ENCODE results near the gene PLEKHD1. TPM values are rescaled to one million over a fixed set of nuclear protein-coding genes. Genes with fewer than 3 reads are reported as not detected.

PLEKHD1 gene
- total and polyA plus RNA-seq, 9 of the 15 experiments (the other 6 are each of a cell fraction or from before 2014, with no cell fraction given): not detected

- TF ChIP-seq ZNF12 (CRISPR knock-in tag; IDR thresholded peaks at IDR 0.05) (no peak), KDM1A (IDR thresholded peaks at IDR 0.05) (no peak), SMAD3 (CRISPR knock-in tag; conservative IDR thresholded peaks at IDR 0.05) (no peak), ZFP36 (IDR thresholded peaks at IDR 0.05; ENCODE audit: low read depth, low read length, partially characterized antibody) (no peak)
These were observed 34.0 kb downstream of the PLEKHD1 start (continued) for GRCh38 chr14:69518289-69519101.

DNA sequence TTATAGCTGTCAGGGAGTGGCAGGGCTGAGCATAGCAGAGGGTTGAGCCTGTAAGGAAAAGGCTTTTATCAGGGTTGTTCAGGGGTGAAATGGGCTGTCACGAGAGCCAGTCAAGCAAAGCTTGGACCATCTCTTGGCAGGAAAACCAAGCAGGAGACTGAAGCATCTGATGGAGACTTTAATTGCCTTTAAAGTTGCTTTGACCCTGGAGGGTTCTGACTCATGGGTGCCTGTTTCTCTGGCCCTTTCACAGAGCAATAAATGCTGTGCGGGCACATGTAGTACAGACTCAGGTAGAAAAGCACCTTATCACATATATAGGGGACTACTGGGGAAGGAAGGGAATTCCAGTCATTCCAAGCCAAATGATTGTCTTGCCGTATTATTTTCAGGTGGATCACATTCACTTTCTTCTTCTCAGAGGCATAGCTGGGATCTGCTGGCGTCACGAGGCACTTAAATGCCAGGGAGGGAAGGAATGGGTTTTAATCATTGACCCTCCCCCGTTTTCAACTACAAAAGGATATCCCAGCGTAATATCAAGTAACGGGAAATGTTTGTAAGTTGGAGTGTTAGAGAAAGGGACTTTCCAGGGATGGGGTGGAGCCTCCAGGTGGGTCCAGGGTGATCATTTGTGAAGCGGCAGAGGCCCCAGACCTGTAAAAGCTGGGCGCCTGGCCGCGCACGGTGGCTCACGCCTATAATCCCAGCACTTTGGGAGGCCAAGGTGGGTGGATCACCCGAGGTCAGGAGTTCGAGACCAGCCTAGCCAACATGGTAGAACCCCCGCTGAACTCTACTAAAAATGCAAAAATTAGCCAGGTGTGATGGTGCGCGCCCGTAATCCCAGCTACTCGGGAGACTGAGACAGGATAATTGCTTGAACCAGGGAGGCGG is 34.9 kb downstream of the PLEKHD1 start:
- intact Hi-C loops (cut with micrococcal nuclease): no loop called here

More for the DNA sequence above, 34.9 kb downstream of the PLEKHD1 start:
- Histone ChIP-seq H3K9ac (ENCODE audit: insufficient read depth in 1 of 2, low read depth in 2 of 2, low read length in 2 of 2) (no peak overlapping the region), H3K27ac (ENCODE audit: extremely low read depth, low read depth, low read length) (no peak overlapping the region), H4K20me1 (replicated peaks; ENCODE audit: control insufficient read depth, insufficient read depth, low read length) (no peaks in the 10 kb centered on the region), H3K4me2 (ENCODE audit: insufficient read depth, low read length) (no peak overlapping the region), H3K79me2 (ENCODE audit: control insufficient read depth, insufficient read depth, low read length) (no peaks in the 10 kb centered on the region), H3K27me3 (ENCODE audit: control insufficient read depth in 2 of 2, insufficient read depth in 2 of 2, low read length in 2 of 2) (peaks cover 3 to 7% of the 10 kb centered on the region in 2 experiments; a peak in 3 of 5 replicates), H3K4me1 (replicated peaks in 1 of 2; ENCODE audit: control insufficient read depth in 2 of 2, insufficient read depth in 2 of 2, low read length in 2 of 2) (no peaks in the 10 kb centered on the region), H3K9me1 (ENCODE audit: control insufficient read depth, insufficient read depth, low read length) (no peaks in the 10 kb centered on the region), H3K9me3 (replicated peaks; ENCODE audit: control insufficient read depth, insufficient read depth, low read depth, low read length) (no peaks in the 10 kb centered on the region), H3K4me3 (no peak overlapping the region), H3K36me3 (ENCODE audit: control insufficient read depth, insufficient read depth, low read length) (no peaks in the 10 kb centered on the region), H2AFZ (ENCODE audit: low read depth, low read length) (no peak overlapping the region)
- 2% methylated on average over 14 of the region's 22 CpGs for WGBS (ENCODE audit: insufficient coverage, low coverage, missing lambda C conversion rate)
- no peak for DNase-seq (ENCODE audit: extremely low read depth in 1 of 4, low spot score in 3 of 4)
- no peak for ATAC-seq
- no TSS peak for BruUV-seq (replicated peaks)
- ChIA-PET CTCF (ENCODE audit: low intra/inter-chr PET ratio) (no interaction called here), POLR2A (interaction anchor here (0.6 kb wide), 1 partner anchor 10 kb away, joined by 3 read pairs; no protein-coding TSS in a partner anchor)
- TF ChIP-seq ETS2 (tag; IDR thresholded peaks at IDR 0.05; ENCODE audit: borderline replicate concordance, poor library complexity, severe bottlenecking) (no peak), ZNF584 (CRISPR knock-in tag; IDR thresholded peaks at IDR 0.05; ENCODE audit: low read depth) (no peak), TSHZ1 (CRISPR knock-in tag; IDR thresholded peaks at IDR 0.05) (no peak), NR3C1 (CRISPR knock-in tag; IDR thresholded peaks at IDR 0.05) (no peak)
- FAIRE-seq: no peak
- in situ Hi-C loops (cut with MboI): no loop called here

All from K562 (cell line).